ENCODE data around the gene FAM120A.

DNA sequence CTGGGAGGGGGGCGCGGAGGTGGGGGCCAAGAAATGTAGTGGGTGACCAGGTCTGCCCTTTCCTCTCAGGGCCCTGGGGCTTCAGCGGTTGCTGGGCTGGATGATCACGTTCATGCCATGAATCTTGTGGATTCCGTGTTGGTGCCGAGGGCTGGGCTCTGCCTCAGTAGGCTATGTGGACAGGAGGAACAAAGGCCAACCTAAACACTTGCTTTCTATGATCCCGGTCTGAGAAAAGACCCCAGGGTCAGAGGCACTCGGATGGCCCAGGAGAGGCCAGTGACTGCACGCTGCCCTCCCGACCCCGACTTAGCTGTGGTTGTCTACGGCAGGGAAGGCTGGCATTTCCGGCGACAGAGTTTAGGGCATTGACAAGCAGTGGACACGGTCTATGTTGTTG is 151.5 kb downstream of the FAM120A start:
- TF ChIP-seq POLR2A (IDR thresholded peaks at IDR 0.05; ENCODE audit: low read length) = no peak
- TF ChIP-seq GATA1 (IDR thresholded peaks at IDR 0.05; ENCODE audit: low read depth, low read length) = no peak
